ENCODE measurements around the gene CCDC188.

Gene CCDC188

GRCh38 chr22:20175597-20175900 lies 24.7 kb upstream of the CCDC188 start:
- Histone ChIP-seq H3K27me3 (peaks cover 0 to 5% of the 10 kb centered on the region in 2 donors), H3K9me3 (no peaks in the 10 kb centered on the region), H3K27ac (no peak overlapping the region), H3K36me3 (no peaks in the 10 kb centered on the region), H3K4me1 (no peaks in the 10 kb centered on the region), H3K4me3 (no peak overlapping the region)
- DNase-seq, result no peak
- intact Hi-C loops (cut with DNase I; ENCODE audit: low total_unique reads), result no loop called here
- TF ChIP-seq CTCF (IDR thresholded peaks at IDR 0.05), result no peak

- no peak for DNase-seq
- Histone ChIP-seq H3K4me3 (no peak overlapping the region), H3K27me3 (peaks cover 0 to 8% of the 10 kb centered on the region in 2 donors), H3K27ac (no peak overlapping the region), H3K9me3 (no peaks in the 10 kb centered on the region), H3K4me1 (no peaks in the 10 kb centered on the region), H3K36me3 (no peaks in the 10 kb centered on the region)
- intact Hi-C loops (cut with DNase I; ENCODE audit: low total_unique reads), result no loop called here
- TF ChIP-seq CTCF (IDR thresholded peaks at IDR 0.05), result no peak
Measured at GRCh38 chr22:20174785-20175596, 24.1 kb upstream of the CCDC188 start.

- no peak for DNase-seq
- Histone ChIP-seq H3K36me3 (no peaks in the 10 kb centered on the region), H3K27me3 (peaks cover 0 to 15% of the 10 kb centered on the region in 2 donors), H3K4me1 (no peaks in the 10 kb centered on the region), H3K9me3 (no peaks in the 10 kb centered on the region), H3K4me3 (no peak overlapping the region), H3K27ac (no peak overlapping the region)
- TF ChIP-seq CTCF (IDR thresholded peaks at IDR 0.05), result no peak
- intact Hi-C loops (cut with DNase I; ENCODE audit: low total_unique reads), result no loop called here
Measured at GRCh38 chr22:20173772-20174171, 22.9 kb upstream of the CCDC188 start.

- no peak for DNase-seq
- Histone ChIP-seq H3K27me3 (peaks cover 0 to 17% of the 10 kb centered on the region in 2 donors), H3K27ac (no peak overlapping the region), H3K36me3 (no peaks in the 10 kb centered on the region), H3K4me1 (no peaks in the 10 kb centered on the region), H3K4me3 (no peak overlapping the region), H3K9me3 (no peaks in the 10 kb centered on the region)
- TF ChIP-seq CTCF (IDR thresholded peaks at IDR 0.05), result no peak
- intact Hi-C loops (cut with DNase I; ENCODE audit: low total_unique reads), result no loop called here
Measured at GRCh38 chr22:20173246-20173645, 22.4 kb upstream of the CCDC188 start.

GRCh38 chr22:20172141-20172613 lies 21.3 kb upstream of the CCDC188 start:
- no peak overlapping the region for H3K27ac ChIP-seq
- no peak for TF ChIP-seq CTCF (IDR thresholded peaks at IDR 0.05)
- H3K9me3 ChIP-seq, result no peaks in the 10 kb centered on the region
- H3K36me3 ChIP-seq, result no peaks in the 10 kb centered on the region
- no peak overlapping the region for H3K4me3 ChIP-seq
- DNase-seq, result no peak
- intact Hi-C loops (cut with DNase I; ENCODE audit: low total_unique reads), result no loop called here
- H3K27me3 ChIP-seq, result peaks cover 0 to 18% of the 10 kb centered on the region in 2 donors
- no peaks in the 10 kb centered on the region for H3K4me1 ChIP-seq

Measured in tibial artery (tissue), 4 donors.